Neural progenitor cell (in vitro differentiated cells): Measurements from ENCODE around the gene CDC42BPG.

ENCODE experiments used
- CTCF ChIP-seq: fragments of 200-600 bp; sonication (generic); IDR thresholded peaks from 2 replicates; pipeline ENCODE4 v1.5.1; 2017; ENCODE audit warnings: antibody characterized with exemption, mild to moderate bottlenecking
- EZH2 ChIP-seq: fragments of 200-600 bp; sonication (generic); IDR thresholded peaks from 2 replicates; pipeline ENCODE4 v1.6.1; 2017; ENCODE audit warnings: antibody characterized with exemption, mild to moderate bottlenecking, moderate library complexity

- TF ChIP-seq CTCF = no peak
- TF ChIP-seq EZH2 = no peak
These were observed 20.2 kb upstream of the CDC42BPG start for GRCh38 chr11:64864473-64865285.
